LNCAP (cell line): ENCODE measurements around the gene UBAC1.

ENCODE experiments used
- CTCF ChIP-seq: fragments of 450-650 bp; IDR thresholded peaks from 2 replicates; pipeline ENCODE4 v1.5.1; 2017; ENCODE audit warnings: mild to moderate bottlenecking

Gene UBAC1

DNA sequence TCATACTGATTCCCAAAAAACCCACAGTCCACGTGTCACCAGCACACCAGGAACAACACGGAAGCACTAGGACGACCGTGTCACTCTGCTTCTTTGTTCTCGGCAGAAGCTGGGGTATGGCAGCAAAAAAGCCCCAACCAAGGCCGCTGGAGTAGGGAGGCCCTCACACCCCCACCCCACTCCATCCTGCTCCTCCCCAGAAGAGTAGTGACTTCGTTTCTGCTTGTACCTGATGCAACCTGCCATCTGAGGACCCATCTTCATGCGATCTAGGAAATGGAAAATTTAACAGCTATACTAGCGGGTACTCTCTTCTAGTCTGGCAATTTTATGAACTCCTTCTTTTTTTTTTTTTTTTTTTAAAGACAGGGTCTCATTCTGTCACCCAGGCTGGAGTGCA, 3.7 kb downstream of the UBAC1 start:
- TF ChIP-seq CTCF, result no peak

- TF ChIP-seq CTCF, result no peak
Measured at GRCh38 chr9:135956802-135957174, 4.4 kb downstream of the UBAC1 start.

DNA sequence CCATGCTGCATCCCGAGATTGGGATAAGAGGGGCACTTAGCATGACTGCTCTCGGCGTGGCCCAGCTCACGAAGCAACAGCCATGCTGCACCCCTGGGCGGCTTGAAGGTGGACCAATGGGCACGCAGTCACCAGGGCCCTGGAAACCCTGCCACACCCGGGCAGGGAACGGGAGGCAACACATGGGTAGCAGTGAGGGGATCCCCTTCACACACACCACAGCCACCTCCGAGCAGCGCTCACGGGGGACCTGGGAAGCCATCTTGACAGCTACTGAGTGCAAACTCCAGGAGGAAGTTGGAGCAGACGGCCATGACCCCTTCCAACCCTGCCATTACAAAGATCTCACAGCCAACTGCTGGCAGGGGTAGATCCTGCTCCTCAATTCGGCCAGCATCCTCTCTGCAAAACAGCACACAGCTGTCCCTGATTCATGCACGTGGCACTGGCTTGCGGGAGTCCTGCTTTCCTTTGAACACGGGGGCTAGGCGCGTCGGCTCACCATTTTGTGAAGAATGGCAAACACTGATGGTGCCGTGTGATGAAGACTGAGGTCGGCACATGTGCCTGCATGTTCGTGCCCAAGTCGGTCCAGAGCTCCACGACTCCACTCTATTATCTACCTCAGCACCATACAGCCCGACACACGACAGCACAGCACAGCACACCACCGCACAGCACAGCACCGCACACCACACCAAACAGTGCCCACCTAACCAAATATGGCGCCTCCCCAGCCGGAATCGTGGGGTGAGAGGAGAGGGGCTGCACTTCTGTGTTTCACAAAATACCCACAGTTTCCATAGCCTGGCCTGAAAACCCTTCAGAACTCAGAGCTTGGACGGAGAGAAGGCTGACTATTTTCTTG, 5.0 kb downstream of the UBAC1 start:
- TF ChIP-seq CTCF, result no peak

- no peak for TF ChIP-seq CTCF
Measured at GRCh38 chr9:135952664-135953206, 8.4 kb downstream of the UBAC1 start.

GRCh38 chr9:135951889-135952663, 9.1 kb downstream of the UBAC1 start:
- TF ChIP-seq CTCF, result no peak

DNA sequence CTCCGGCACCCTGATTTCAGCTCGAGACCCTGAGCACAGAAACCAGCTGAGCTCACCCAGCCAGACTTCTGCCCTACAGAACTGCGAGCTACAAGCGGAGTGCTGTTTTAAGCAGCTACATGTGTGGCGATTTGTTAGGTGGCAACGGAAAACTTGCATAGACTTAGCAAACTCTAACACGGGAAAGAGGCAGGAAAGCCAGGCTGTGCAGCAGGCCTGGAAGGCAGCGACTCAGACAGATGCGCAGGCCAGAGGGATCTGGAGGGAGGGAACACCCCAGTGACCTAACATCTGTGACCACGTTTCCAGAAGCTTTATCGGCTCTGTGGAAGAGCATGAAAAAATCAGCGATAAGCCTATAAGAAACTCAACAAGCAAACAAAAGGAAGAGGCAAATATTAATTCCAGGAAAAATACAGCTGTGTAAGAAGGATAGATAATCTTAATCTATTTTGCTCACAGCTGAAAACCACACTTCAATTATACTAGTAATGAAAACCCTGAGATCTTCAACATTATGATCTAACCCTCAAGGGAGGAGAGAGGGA, 11.0 kb downstream of the UBAC1 start:
- TF ChIP-seq CTCF, result no peak

DNA sequence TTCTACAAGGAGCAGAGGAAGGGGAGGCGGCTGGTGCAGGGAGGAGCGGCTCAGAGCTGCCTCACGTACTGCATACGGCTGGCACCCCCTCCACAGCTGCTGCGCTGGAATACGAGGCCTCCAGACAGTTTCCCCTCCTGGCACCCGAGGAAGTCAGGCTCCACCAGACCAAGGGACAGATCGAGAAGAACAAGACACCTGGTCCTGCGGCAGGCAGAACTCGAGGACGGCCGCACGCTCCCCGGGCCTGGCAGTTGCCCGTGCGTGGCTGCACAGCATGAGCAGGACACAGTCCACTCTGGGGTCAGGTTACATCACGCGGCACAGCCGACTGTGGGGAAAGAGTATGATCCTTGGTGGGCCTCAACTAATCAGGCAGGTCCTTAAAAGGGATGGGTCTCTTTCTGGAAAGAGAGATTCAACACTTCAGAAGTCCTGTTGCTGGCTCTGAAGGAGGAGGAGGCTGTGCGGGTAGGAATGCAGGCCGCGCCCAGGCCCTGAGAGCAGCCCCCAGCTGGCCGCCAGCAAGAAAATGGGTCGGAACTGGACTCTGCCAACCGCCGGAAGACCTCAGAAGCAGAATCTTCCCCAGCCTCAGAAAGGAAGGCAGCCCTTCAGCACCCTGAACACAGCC, 11.6 kb downstream of the UBAC1 start:
- no peak for TF ChIP-seq CTCF
